ENCODE data around the gene SRD5A2.

Gene SRD5A2

GRCh38 chr2:31476511-31477180, 104.1 kb downstream of the SRD5A2 start:
- DNase-seq (ENCODE audit: low read depth), result peak; percentile 63
- H3K4me3 ChIP-seq (ENCODE audit: control insufficient read depth, low read depth, low read length), result no peak overlapping the region
- TF ChIP-seq CTCF (conservative IDR thresholded peaks at IDR 0.05; ENCODE audit: control insufficient read depth, insufficient read depth, low read depth, low read length), result no peak

GRCh38 chr2:31475692-31476091, 105.0 kb downstream of the SRD5A2 start:
- TF ChIP-seq CTCF (conservative IDR thresholded peaks at IDR 0.05; ENCODE audit: control insufficient read depth, insufficient read depth, low read depth, low read length), result no peak
- peak; percentile 90 for DNase-seq (ENCODE audit: low read depth)

GRCh38 chr2:31474296-31474695, 106.4 kb downstream of the SRD5A2 start:
- TF ChIP-seq CTCF (conservative IDR thresholded peaks at IDR 0.05; ENCODE audit: control insufficient read depth, insufficient read depth, low read depth, low read length), result no peak
- DNase-seq (ENCODE audit: low read depth), result no peak

More at GRCh38 chr2:31475692-31476091, 105.0 kb downstream of the SRD5A2 start:
- H3K4me3 ChIP-seq (ENCODE audit: control insufficient read depth, low read depth, low read length), result no peak overlapping the region

More at GRCh38 chr2:31474296-31474695, 106.4 kb downstream of the SRD5A2 start:
- H3K4me3 ChIP-seq (ENCODE audit: control insufficient read depth, low read depth, low read length), result no peak overlapping the region
